Cardiac muscle cell (in vitro differentiated cells and primary cell): ENCODE results near the gene RPS6KA5. TPM values are rescaled to one million over a fixed set of nuclear protein-coding genes. Genes with fewer than 3 reads are reported as not detected.

Experiments
- DNase-seq, 2 donors: peaks; one replicate each; pipeline versions ENCODE4 v3.0.0 to v3.0.0-alpha.2; 2010 to 2017; ENCODE audit warnings: low read depth in 1 of 2, low spot score in 1 of 2
- H3K27ac ChIP-seq: fragments of 200-600 bp; sonication (generic); 2 replicates; pipeline ENCODE4 v1.5.1; 2016
- H3K27me3 ChIP-seq: fragments of 200-600 bp; sonication (generic); 2 replicates; pipeline ENCODE4 v1.6.0; 2016; ENCODE audit warnings: control low read depth
- H3K36me3 ChIP-seq: fragments of 200-600 bp; sonication (generic); 2 replicates; pipeline ENCODE4 v1.5.1; 2016; ENCODE audit warnings: control low read depth
- H3K4me1 ChIP-seq: fragments of 200-600 bp; sonication (generic); 2 replicates; pipeline ENCODE4 v1.8.1; 2017; ENCODE audit warnings: low read depth, mild to moderate bottlenecking, mixed run types
- H3K4me3 ChIP-seq: fragments of 200-600 bp; sonication (generic); 2 replicates; pipeline ENCODE4 v1.5.1; 2016; ENCODE audit warnings: mild to moderate bottlenecking
- H3K9me3 ChIP-seq: fragments of 200-600 bp; sonication (generic); 2 replicates; pipeline ENCODE4 v1.5.1; 2017; ENCODE audit warnings: low read depth, mild to moderate bottlenecking, control low read depth
- CTCF ChIP-seq: IDR thresholded peaks from 2 replicates; pipeline ENCODE4 v1.5.1; 2012; ENCODE audit warnings: low read depth, mild to moderate bottlenecking, low read length
- polyA plus RNA-seq: library from polyadenylated mRNA; unstranded; fragments of >200 nt; fragmentation: Nextera tagmentation; extraction: Ambion mirVana; gene quantifications from 2 replicates; pipeline ENCODE4 v1.2.1, GENCODE V29; 2016
- total RNA-seq: library from RNA; depleted of rRNA; stranded (reverse); fragments of >200 nt; gene quantifications from 2 replicates; pipeline ENCODE4 v1.2.3, GENCODE V29; 2016

RPS6KA5 gene
- total and polyA plus RNA-seq, 2 experiments from 2014 or later, result 3.3 to 10.9 TPM

- Histone ChIP-seq H3K4me3 (no peak overlapping the region), H3K4me1 (no peaks in the 10 kb centered on the region), H3K27me3 (no peaks in the 10 kb centered on the region), H3K9me3 (no peaks in the 10 kb centered on the region), H3K27ac (no peak overlapping the region), H3K36me3 (no peaks in the 10 kb centered on the region)
- DNase-seq, result no peak
- TF ChIP-seq CTCF, result no peak
Observed at GRCh38 chr14:91056361-91056760, 4.1 kb downstream of the RPS6KA5 start.

GRCh38 chr14:91055016-91055415 is 5.4 kb downstream of the RPS6KA5 start:
- no peak for DNase-seq
- H3K27ac ChIP-seq, result no peak overlapping the region
- no peaks in the 10 kb centered on the region for H3K4me1 ChIP-seq
- no peaks in the 10 kb centered on the region for H3K9me3 ChIP-seq
- no peak overlapping the region for H3K4me3 ChIP-seq
- H3K27me3 ChIP-seq, result no peaks in the 10 kb centered on the region
- TF ChIP-seq CTCF, result no peak
- H3K36me3 ChIP-seq, result no peaks in the 10 kb centered on the region

- no peaks in the 10 kb centered on the region for H3K4me1 ChIP-seq
- no peak for TF ChIP-seq CTCF
- no peaks in the 10 kb centered on the region for H3K36me3 ChIP-seq
- H3K9me3 ChIP-seq, result no peaks in the 10 kb centered on the region
- no peak overlapping the region for H3K27ac ChIP-seq
- no peak overlapping the region for H3K4me3 ChIP-seq
- DNase-seq, result no peak
- no peaks in the 10 kb centered on the region for H3K27me3 ChIP-seq
Observed at GRCh38 chr14:91048676-91049075, 11.8 kb downstream of the RPS6KA5 start.

GRCh38 chr14:91048265-91048664 is 12.2 kb downstream of the RPS6KA5 start:
- TF ChIP-seq CTCF, result no peak
- H3K27ac ChIP-seq, result no peak overlapping the region
- H3K27me3 ChIP-seq, result no peaks in the 10 kb centered on the region
- no peaks in the 10 kb centered on the region for H3K36me3 ChIP-seq
- no peaks in the 10 kb centered on the region for H3K9me3 ChIP-seq
- H3K4me1 ChIP-seq, result no peaks in the 10 kb centered on the region
- DNase-seq, result no peak
- H3K4me3 ChIP-seq, result no peak overlapping the region

GRCh38 chr14:91047174-91047753 is 13.2 kb downstream of the RPS6KA5 start:
- no peak for TF ChIP-seq CTCF
- no peaks in the 10 kb centered on the region for H3K27me3 ChIP-seq
- H3K4me1 ChIP-seq, result no peaks in the 10 kb centered on the region
- no peak overlapping the region for H3K4me3 ChIP-seq
- DNase-seq, result no peak
- H3K9me3 ChIP-seq, result no peaks in the 10 kb centered on the region
- H3K27ac ChIP-seq, result no peak overlapping the region
- no peaks in the 10 kb centered on the region for H3K36me3 ChIP-seq

GRCh38 chr14:91046488-91047072 is 13.9 kb downstream of the RPS6KA5 start:
- Histone ChIP-seq H3K36me3 (no peaks in the 10 kb centered on the region), H3K27ac (no peak overlapping the region), H3K4me1 (no peaks in the 10 kb centered on the region), H3K27me3 (no peaks in the 10 kb centered on the region), H3K4me3 (no peak overlapping the region), H3K9me3 (no peaks in the 10 kb centered on the region)
- no peak for DNase-seq
- TF ChIP-seq CTCF, result no peak
